GM23248 (cell line): ENCODE results near the gene CWH43.

Source experiments
- EZH2 ChIP-seq: fragments of 200-600 bp; sonication (generic); IDR thresholded peaks from 2 replicates; pipeline ENCODE4 v1.6.1; 2018; ENCODE audit warnings: antibody characterized with exemption, mild to moderate bottlenecking; ENCODE audit not compliant: insufficient read depth, poor library complexity, severe bottlenecking
- EZH2phosphoT487 ChIP-seq: fragments of 200-600 bp; sonication (generic); IDR thresholded peaks from 2 replicates; pipeline ENCODE4 v1.6.1; 2018; ENCODE audit warnings: antibody characterized with exemption, moderate library complexity, mild to moderate bottlenecking, low read depth; ENCODE audit not compliant: insufficient read depth

- TF ChIP-seq EZH2 (no peak), EZH2phosphoT487 (no peak)
These were observed 25.0 kb upstream of the CWH43 start for GRCh38 chr4:48960988-48961635.
